Calu3 (cell line): ENCODE results near the gene UBE2E3. TPM values are rescaled to one million over a fixed set of nuclear protein-coding genes. Genes with fewer than 3 reads are reported as not detected.

Experiments
- BruUV-seq: library from RNA; stranded (reverse); fragments of 400-500 nt; replicated peaks from 2 replicates; lab custom pipeline; 2021; lab: Mats Ljungman, UMichigan
- CTCF ChIA-PET: fragments of 300-600 bp; sonication (Branson Sonifier 250); formaldehyde crosslinking; loops from one replicate; lab custom pipeline; 2022; ENCODE audit warnings: antibody characterized with exemption; lab: Charles Lee
- DNase-seq: peaks from one replicate; pipeline ENCODE4 v3.0.0; 2022
- H3K27ac Mint-ChIP-seq: one replicate; pipeline ENCODE4 v1.8.0; 2022; ENCODE audit warnings: mixed read lengths; ENCODE audit not compliant: unreplicated experiment
- H3K27me3 Mint-ChIP-seq: one replicate; pipeline ENCODE4 v1.8.0; 2022; ENCODE audit warnings: mixed read lengths; ENCODE audit not compliant: unreplicated experiment
- H3K36me3 Mint-ChIP-seq: one replicate; pipeline ENCODE4 v1.8.0; 2022; ENCODE audit warnings: mild to moderate bottlenecking, moderate library complexity, mixed read lengths; ENCODE audit not compliant: insufficient read depth, unreplicated experiment
- H3K4me1 Mint-ChIP-seq: one replicate; pipeline ENCODE4 v1.8.0; 2022; ENCODE audit warnings: mild to moderate bottlenecking, low read depth, mixed read lengths; ENCODE audit not compliant: unreplicated experiment
- H3K4me3 Mint-ChIP-seq: one replicate; pipeline ENCODE4 v1.8.0; 2022; ENCODE audit warnings: mild to moderate bottlenecking, low read depth, moderate library complexity, mixed read lengths; ENCODE audit not compliant: unreplicated experiment
- H3K9me3 Mint-ChIP-seq: one replicate; pipeline ENCODE4 v1.8.0; 2022; ENCODE audit warnings: low read depth, mixed read lengths; ENCODE audit not compliant: unreplicated experiment
- intact Hi-C: fragments of 100-400 bp; cut with micrococcal nuclease; formaldehyde crosslinking; loops from one replicate; pipeline ENCODE4 v1.10.0; 2022; ENCODE audit not compliant: unreplicated experiment
- total RNA-seq: library from RNA; stranded (reverse); gene quantifications from 2 replicates; pipeline ENCODE4 v1.2.3, GENCODE V29; 2022
- TF ChIP-seq, protein P1 (sequence below): fragments of 200-600 bp; IDR thresholded peaks from one replicate; pipeline ENCODE4 v1.8.0; 2022; ENCODE audit warnings: antibody characterized with exemption; ENCODE audit not compliant: unreplicated experiment

The UBE2E3 gene
- total RNA-seq, 1 experiment from 2014 or later, result 64.3 TPM

DNA sequence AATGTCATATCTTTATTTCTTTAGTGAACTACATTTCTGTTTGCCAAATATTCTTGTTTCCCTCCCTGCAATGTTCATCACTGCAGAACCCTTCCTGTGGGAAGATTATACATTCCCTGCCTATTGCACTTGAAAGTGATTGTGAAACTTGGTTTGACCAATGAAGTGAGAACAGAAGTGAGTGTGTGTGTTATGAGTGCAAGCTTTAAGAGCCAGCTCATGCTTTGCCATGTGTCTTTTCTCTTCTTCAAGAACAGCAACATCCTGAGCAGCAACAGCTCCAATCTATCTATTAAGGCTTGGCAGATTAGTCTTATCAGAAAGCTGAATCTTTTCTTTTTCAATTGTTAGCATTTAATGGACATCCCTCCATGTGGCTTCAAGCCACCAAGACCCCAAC lies 42.0 kb upstream of the UBE2E3 start:
- Mint-ChIP-seq H3K27me3 (no peaks in the 10 kb centered on the region), H3K4me1 (peaks cover 16% of the 10 kb centered on the region), H3K27ac (no peak overlapping the region), H3K4me3 (no peak overlapping the region), H3K36me3 (no peaks in the 10 kb centered on the region), H3K9me3 (peaks cover 5% of the 10 kb centered on the region)
- BruUV-seq, result no TSS peak
- no peak for DNase-seq
- CTCF ChIA-PET, result interaction anchor here (0.6 kb wide), 1 partner anchor 45 kb away, joined by 3 read pairs; no protein-coding TSS in a partner anchor
- TF ChIP-seq, protein P1, sequence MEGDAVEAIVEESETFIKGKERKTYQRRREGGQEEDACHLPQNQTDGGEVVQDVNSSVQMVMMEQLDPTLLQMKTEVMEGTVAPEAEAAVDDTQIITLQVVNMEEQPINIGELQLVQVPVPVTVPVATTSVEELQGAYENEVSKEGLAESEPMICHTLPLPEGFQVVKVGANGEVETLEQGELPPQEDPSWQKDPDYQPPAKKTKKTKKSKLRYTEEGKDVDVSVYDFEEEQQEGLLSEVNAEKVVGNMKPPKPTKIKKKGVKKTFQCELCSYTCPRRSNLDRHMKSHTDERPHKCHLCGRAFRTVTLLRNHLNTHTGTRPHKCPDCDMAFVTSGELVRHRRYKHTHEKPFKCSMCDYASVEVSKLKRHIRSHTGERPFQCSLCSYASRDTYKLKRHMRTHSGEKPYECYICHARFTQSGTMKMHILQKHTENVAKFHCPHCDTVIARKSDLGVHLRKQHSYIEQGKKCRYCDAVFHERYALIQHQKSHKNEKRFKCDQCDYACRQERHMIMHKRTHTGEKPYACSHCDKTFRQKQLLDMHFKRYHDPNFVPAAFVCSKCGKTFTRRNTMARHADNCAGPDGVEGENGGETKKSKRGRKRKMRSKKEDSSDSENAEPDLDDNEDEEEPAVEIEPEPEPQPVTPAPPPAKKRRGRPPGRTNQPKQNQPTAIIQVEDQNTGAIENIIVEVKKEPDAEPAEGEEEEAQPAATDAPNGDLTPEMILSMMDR, result no peak
- intact Hi-C loops, result no loop called here

DNA sequence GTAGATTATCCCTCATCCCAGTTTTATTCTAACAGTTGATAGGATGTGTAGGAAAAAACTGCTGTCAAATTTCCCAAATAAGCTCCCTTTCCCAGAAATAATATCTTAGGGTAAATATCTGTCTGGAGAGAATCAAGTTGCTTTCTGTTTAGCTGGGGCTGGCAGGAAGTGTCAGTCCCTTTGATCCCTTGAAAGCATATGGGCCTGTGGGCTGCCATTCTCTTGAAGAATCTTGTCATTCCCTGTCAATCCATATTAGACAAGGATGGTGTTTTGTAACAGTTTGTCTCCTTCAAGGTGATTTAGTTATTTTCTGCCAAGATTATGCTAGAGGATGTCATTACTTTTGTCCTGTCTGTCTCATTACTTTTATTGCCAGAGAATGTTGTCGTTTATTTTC lies 37.1 kb upstream of the UBE2E3 start:
- BruUV-seq, result no TSS peak
- Mint-ChIP-seq H3K4me1 (no peaks in the 10 kb centered on the region), H3K4me3 (no peak overlapping the region), H3K36me3 (no peaks in the 10 kb centered on the region), H3K27me3 (no peaks in the 10 kb centered on the region), H3K27ac (no peak overlapping the region), H3K9me3 (peaks cover 5% of the 10 kb centered on the region)
- CTCF ChIA-PET, result no interaction called here
- intact Hi-C loops, result no loop called here
- no peak for DNase-seq
- TF ChIP-seq, protein P1, result no peak

DNA sequence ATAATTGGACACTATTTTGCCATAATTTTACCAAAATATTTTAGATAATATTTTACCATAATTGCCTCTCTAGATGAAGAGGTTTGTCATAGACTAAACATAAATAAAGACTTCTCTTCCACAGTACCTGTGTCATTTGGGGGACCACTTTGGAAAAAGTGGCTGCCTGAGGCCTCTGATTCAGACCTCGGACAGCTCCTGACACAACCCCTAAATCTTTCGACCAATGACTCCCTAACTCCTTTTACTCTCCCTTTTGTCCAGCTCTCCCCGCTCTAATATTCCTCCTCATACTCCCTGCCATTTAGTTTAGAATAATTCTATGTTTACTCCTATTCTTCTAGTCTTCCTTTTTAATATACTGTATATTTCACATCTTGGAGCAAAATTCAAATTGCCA lies 36.0 kb upstream of the UBE2E3 start:
- H3K4me1 Mint-ChIP-seq, result no peaks in the 10 kb centered on the region
- H3K27me3 Mint-ChIP-seq, result no peaks in the 10 kb centered on the region
- H3K27ac Mint-ChIP-seq, result no peak overlapping the region
- no peaks in the 10 kb centered on the region for H3K36me3 Mint-ChIP-seq
- H3K9me3 Mint-ChIP-seq, result peaks cover 5% of the 10 kb centered on the region
- CTCF ChIA-PET, result no interaction called here
- no peak for DNase-seq
- BruUV-seq, result no TSS peak
- H3K4me3 Mint-ChIP-seq, result no peak overlapping the region
- TF ChIP-seq, protein P1, result no peak
- intact Hi-C loops, result no loop called here

DNA sequence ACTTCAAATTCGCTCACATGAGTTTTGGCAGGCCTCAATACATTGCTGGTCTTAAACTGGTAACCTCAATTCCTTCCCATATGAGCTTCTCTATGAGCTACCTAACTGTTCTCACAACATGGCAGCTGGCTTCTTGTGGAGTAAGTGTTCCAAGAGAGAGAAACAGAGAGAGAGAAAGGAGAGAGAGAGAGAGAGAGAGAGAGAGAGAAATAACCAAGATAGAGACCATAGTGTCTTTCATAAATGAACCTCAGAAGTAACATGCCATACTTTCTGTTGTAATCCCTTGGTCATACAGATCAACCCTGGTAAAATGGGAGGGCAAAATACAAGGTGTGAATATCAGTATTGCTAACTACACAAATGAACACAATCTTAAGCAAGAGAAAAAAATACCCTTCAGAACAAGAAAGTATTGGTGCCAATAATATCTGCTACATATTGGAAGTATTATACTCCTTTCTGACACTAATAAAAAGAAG lies 33.2 kb upstream of the UBE2E3 start:
- H3K4me3 Mint-ChIP-seq, result no peak overlapping the region
- H3K36me3 Mint-ChIP-seq, result no peaks in the 10 kb centered on the region

More for the DNA sequence above, 33.2 kb upstream of the UBE2E3 start:
- DNase-seq, result no peak
- CTCF ChIA-PET, result no interaction called here
- Mint-ChIP-seq H3K27me3 (no peaks in the 10 kb centered on the region), H3K27ac (no peak overlapping the region), H3K4me1 (no peaks in the 10 kb centered on the region), H3K9me3 (no peaks in the 10 kb centered on the region)
- TF ChIP-seq, protein P1, result no peak
- BruUV-seq, result no TSS peak
- intact Hi-C loops, result no loop called here
